Parathyroid adenoma (tissue), 2 donors: ENCODE data around the gene DTD1.
A peak's percentile ranks its signal among the peaks of the same experiment; 100 is the strongest.

Experiments
- H2AFZ ChIP-seq: fragments of 300-600 bp; sonication (generic); one replicate; pipeline ENCODE4 v1.7.0; 2017; ENCODE audit warnings: antibody characterized with exemption, mild to moderate bottlenecking
- H3K27ac ChIP-seq: fragments of 300-600 bp; sonication (generic); one replicate; pipeline ENCODE4 v1.7.0; 2017
- H3K27me3 ChIP-seq: fragments of 300-600 bp; sonication (generic); one replicate; pipeline ENCODE4 v1.7.0; 2017; ENCODE audit warnings: low read length; ENCODE audit not compliant: control insufficient read depth, insufficient read depth
- H3K36me3 ChIP-seq: fragments of 300-600 bp; sonication (generic); one replicate; pipeline ENCODE4 v1.7.0; 2017; ENCODE audit warnings: low read length; ENCODE audit not compliant: control insufficient read depth, insufficient read depth
- H3K4me1 ChIP-seq: fragments of 300-600 bp; sonication (generic); one replicate; pipeline ENCODE4 v1.7.0; 2017; ENCODE audit warnings: control low read depth
- H3K4me2 ChIP-seq: fragments of 300-600 bp; sonication (generic); one replicate; pipeline ENCODE4 v1.7.0; 2017; ENCODE audit warnings: low read length
- H3K4me3 ChIP-seq: fragments of 300-600 bp; sonication (generic); one replicate; pipeline ENCODE4 v1.7.0; 2017; ENCODE audit warnings: low read depth, low read length
- H3K79me2 ChIP-seq: fragments of 300-600 bp; sonication (generic); one replicate; pipeline ENCODE4 v1.7.0; 2017; ENCODE audit warnings: control low read depth
- H3K9ac ChIP-seq: fragments of 300-600 bp; sonication (generic); one replicate; pipeline ENCODE4 v1.7.0; 2017; ENCODE audit warnings: mild to moderate bottlenecking
- H3K9me3 ChIP-seq: fragments of 300-600 bp; sonication (generic); one replicate; pipeline ENCODE4 v1.7.0; 2017; ENCODE audit warnings: low read length; ENCODE audit not compliant: control insufficient read depth
- CTCF ChIP-seq: fragments of 300-600 bp; sonication (generic); IDR thresholded peaks from one replicate; pipeline ENCODE4 v1.7.0; 2017; ENCODE audit warnings: antibody characterized with exemption, mild to moderate bottlenecking
- donor health status: primary hyperparathyroidism.

The DTD1 gene

GRCh38 chr20:18585134-18585533 lies 2.7 kb upstream of the DTD1 start:
- H3K4me3 ChIP-seq = no peak overlapping the region
- TF ChIP-seq CTCF = no peak
- no peaks in the 10 kb centered on the region for H3K27me3 ChIP-seq
- H3K9ac ChIP-seq = no peak overlapping the region
- H3K4me1 ChIP-seq = no peaks in the 10 kb centered on the region
- no peaks in the 10 kb centered on the region for H3K79me2 ChIP-seq
- H2AFZ ChIP-seq = no peak overlapping the region
- no peak overlapping the region for H3K4me2 ChIP-seq
- H3K9me3 ChIP-seq = no peaks in the 10 kb centered on the region
- H3K27ac ChIP-seq = no peak overlapping the region
- H3K36me3 ChIP-seq = no peaks in the 10 kb centered on the region

GRCh38 chr20:18588574-18588933 lies 700 bp downstream of the DTD1 start:
- H3K79me2 ChIP-seq = no peaks in the 10 kb centered on the region
- peak overlapping the region; percentile 89 for H3K4me2 ChIP-seq
- peak overlapping the region; percentile 36 for H3K27ac ChIP-seq
- H3K4me3 ChIP-seq = peak overlapping the region; percentile 69
- H3K4me1 ChIP-seq = no peaks in the 10 kb centered on the region
- peak overlapping the region; percentile 59 for H2AFZ ChIP-seq
- no peak overlapping the region for H3K9ac ChIP-seq
- no peaks in the 10 kb centered on the region for H3K9me3 ChIP-seq
- TF ChIP-seq CTCF = no peak
- no peaks in the 10 kb centered on the region for H3K27me3 ChIP-seq
- H3K36me3 ChIP-seq = no peaks in the 10 kb centered on the region

- Histone ChIP-seq H3K79me2 (no peaks in the 10 kb centered on the region), H3K36me3 (no peaks in the 10 kb centered on the region), H3K27me3 (no peaks in the 10 kb centered on the region), H3K9me3 (no peaks in the 10 kb centered on the region), H3K4me3 (no peak overlapping the region), H3K4me1 (no peaks in the 10 kb centered on the region), H3K27ac (no peak overlapping the region), H2AFZ (no peak overlapping the region), H3K4me2 (no peak overlapping the region), H3K9ac (no peak overlapping the region)
- TF ChIP-seq CTCF = no peak
These were observed 2.3 kb downstream of the DTD1 start for GRCh38 chr20:18589941-18590674.

- Histone ChIP-seq H3K27me3 (no peaks in the 10 kb centered on the region), H2AFZ (no peak overlapping the region), H3K79me2 (peaks cover 2% of the 10 kb centered on the region), H3K9ac (no peak overlapping the region), H3K4me3 (no peak overlapping the region), H3K9me3 (no peaks in the 10 kb centered on the region), H3K4me1 (no peaks in the 10 kb centered on the region), H3K4me2 (no peak overlapping the region), H3K36me3 (no peaks in the 10 kb centered on the region), H3K27ac (no peak overlapping the region)
- no peak for TF ChIP-seq CTCF
These were observed 8.4 kb downstream of the DTD1 start for GRCh38 chr20:18596270-18596669.

GRCh38 chr20:18609741-18610140 lies 21.9 kb downstream of the DTD1 start:
- Histone ChIP-seq H3K27me3 (no peaks in the 10 kb centered on the region), H3K4me2 (no peak overlapping the region), H3K9me3 (no peaks in the 10 kb centered on the region), H3K4me3 (no peak overlapping the region), H3K9ac (no peak overlapping the region), H2AFZ (no peak overlapping the region), H3K27ac (no peak overlapping the region), H3K79me2 (no peaks in the 10 kb centered on the region), H3K36me3 (no peaks in the 10 kb centered on the region), H3K4me1 (no peaks in the 10 kb centered on the region)
- no peak for TF ChIP-seq CTCF
